GM12891 (cell line): Measurements from ENCODE around the gene ARRB2.

ENCODE experiments used
- POLR2A ChIP-seq: IDR thresholded peaks from 2 replicates; pipeline ENCODE4 v1.6.1; 2011; ENCODE audit warnings: low read depth, low read length, control low read depth
- POU2F2 ChIP-seq: IDR thresholded peaks from 2 replicates; pipeline ENCODE4 v1.6.1; 2011; ENCODE audit warnings: low read depth, mild to moderate bottlenecking, control low read depth, low read length, moderate library complexity
- SPI1 ChIP-seq: IDR thresholded peaks from 2 replicates; pipeline ENCODE4 v1.6.1; 2011; ENCODE audit warnings: low read depth, low read length, control low read depth
- TAF1 ChIP-seq: IDR thresholded peaks from 2 replicates; pipeline ENCODE4 v1.6.1; 2011; ENCODE audit warnings: low read depth, low read length, control low read depth

- TF ChIP-seq POLR2A (no peak), TAF1 (no peak), SPI1 (0 out of 2 replicates have a peak, but pooled peaks have one; percentile 16), POU2F2 (no peak)
These were observed 54.2 kb downstream of the ARRB2 start for GRCh38 chr17:4764595-4764994.
